Activated CD4-positive, alpha-beta T cell treated with anti-CD3 and anti-CD28 coated beads, Interleukin-2, Interleukin-4, amounts not matched to agents 100 ng/mL and 50 ng/mL, durations not matched to agents 16 hours and 8 hours (primary cell): ENCODE measurements around the gene ZNF235.
"Not testable (repeated sequence)": the region's sequence is repeated elsewhere in the genome, so short reads cannot be mapped to it uniquely, and the experiment has no call there.

Source experiments
- DNase-seq: peaks from one replicate; pipeline ENCODE4 v3.0.0-alpha.2; 2020; ENCODE audit warnings: low spot score

Gene ZNF235

DNA sequence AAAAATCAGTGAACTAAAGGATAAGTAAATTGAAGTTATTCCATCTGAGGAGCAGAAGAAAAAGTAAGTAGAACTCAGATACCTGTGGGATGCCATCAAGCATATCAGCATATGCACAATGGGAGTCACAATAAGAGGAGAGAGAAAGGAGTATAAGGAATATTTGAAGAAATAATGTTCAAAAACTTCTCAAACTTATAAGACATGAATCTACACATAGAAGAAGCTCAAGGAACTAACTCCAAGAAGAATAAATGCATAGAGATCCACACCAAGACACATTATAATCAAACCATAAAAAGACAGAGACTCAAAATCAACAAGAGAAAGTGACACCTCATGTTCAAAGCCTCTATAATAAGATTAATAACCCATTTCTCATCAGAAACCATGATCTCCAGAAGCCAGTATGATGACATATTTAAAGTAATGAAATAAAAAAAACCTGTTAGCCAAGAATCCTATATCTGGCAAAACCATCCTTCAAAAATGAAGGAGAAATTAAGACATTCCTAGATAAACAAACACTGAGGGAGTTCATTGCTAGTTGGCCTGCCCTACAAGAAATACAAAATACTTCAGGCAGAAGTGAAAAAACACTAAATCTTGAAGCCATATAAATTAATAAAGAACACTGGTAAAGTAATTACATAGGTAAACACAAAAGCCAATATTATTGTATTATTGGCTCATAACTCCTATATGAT lies 49.0 kb downstream of the ZNF235 start:
- no peak for DNase-seq

DNA sequence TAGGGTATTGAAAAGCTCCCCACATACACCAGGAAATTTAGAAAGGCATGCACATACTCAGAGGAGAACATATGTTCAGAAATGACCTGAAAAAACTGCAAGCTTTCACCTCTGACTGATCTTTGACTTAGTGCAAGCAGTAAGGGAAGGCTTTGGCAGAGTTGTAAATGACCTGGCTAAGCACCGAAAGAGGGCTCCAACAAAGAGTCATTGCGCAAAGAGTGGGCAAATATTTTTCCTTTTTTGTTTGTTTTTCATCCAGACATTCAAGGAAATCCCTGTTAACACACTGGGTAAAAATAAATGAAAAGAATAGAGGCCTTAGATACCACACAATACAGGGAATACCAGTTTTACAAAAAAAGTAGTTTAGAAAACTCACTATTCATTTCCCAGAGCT lies 50.3 kb downstream of the ZNF235 start:
- DNase-seq, result no peak

DNA sequence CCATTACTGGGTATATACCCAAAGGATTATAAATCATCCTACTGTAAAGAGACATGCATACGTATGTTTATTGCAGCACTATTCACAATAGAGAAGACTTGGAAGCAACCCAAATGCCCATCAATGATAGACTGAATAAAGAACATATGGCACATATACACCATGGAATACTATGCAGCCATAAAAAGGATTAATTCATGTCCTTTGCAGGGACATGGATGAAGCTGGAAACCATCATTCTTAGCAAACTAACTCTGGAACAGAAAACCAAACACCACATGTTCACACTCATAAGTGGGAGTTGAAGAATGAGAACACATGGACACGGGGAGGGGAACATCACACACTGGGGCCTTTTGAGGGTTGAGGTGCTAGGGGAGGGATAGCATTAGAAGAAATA lies 51.4 kb downstream of the ZNF235 start:
- not testable (repeated sequence) for DNase-seq

DNA sequence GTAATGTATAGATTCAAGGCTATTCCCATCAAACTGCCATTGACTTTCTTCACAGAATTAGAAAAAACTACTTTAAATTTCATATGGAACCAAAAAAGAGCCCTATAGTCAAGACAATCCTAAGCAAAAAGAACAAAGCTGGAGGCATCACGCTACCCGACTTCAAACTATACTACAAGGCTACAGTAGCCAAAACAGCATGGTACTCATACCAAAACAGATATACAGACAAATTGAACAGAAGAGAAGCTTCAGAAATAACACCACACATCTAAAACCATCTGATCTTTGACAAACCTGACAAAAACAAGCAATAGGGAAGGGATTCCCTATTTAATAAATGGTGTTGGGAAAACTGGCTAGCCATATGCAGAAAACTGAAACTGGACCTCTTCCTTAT lies 52.5 kb downstream of the ZNF235 start:
- DNase-seq, result not testable (repeated sequence)

DNA sequence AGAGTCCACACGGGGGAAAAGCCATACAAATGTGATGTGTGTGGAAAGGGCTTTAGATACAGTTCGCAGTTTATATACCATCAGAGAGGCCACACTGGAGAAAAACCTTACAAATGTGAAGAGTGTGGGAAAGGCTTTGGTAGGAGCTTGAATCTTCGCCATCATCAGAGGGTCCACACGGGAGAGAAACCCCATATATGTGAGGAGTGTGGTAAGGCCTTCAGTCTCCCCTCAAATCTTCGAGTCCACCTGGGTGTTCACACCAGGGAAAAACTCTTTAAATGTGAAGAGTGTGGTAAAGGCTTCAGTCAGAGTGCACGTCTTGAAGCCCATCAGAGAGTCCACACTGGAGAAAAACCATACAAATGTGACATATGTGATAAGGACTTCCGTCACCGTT lies 68.4 kb downstream of the ZNF235 start:
- no peak for DNase-seq
